MCF 10A (cell line): ENCODE results near the gene TMEM131L. TPM values are rescaled to one million over a fixed set of nuclear protein-coding genes. Genes with fewer than 3 reads are reported as not detected.

Experiments used
- BruUV-seq: library from RNA; stranded (reverse); fragments of 400-500 nt; replicated peaks from 2 replicates; lab custom pipeline; 2021; lab: Mats Ljungman, UMichigan
- CTCF ChIA-PET: fragments of 300-600 bp; sonication (Branson Sonifier 250); formaldehyde crosslinking; extraction: SDS; loops from one replicate; lab custom pipeline; 2021; ENCODE audit warnings: antibody characterized with exemption, inconsistent platforms; lab: Yijun Ruan, JAX
- POLR2A ChIA-PET: fragments of 300-600, 350-650 bp; sonication (Branson Sonifier 250); formaldehyde crosslinking; extraction: SDS; loops from one replicate; lab custom pipeline; 2020; ENCODE audit warnings: antibody characterized with exemption, inconsistent platforms; lab: Yijun Ruan, JAX
- DNase-seq: peaks from one replicate; pipeline ENCODE4 v3.0.0-alpha.2; 2018; ENCODE audit not compliant: unreplicated experiment
- H3K27ac Mint-ChIP-seq: one replicate; pipeline ENCODE4 v1.8.0; 2022; ENCODE audit warnings: mild to moderate bottlenecking, low read depth, mixed read lengths; ENCODE audit not compliant: unreplicated experiment
- H3K27me3 Mint-ChIP-seq: one replicate; pipeline ENCODE4 v1.8.0; 2022; ENCODE audit warnings: mixed read lengths; ENCODE audit not compliant: insufficient read depth, unreplicated experiment
- H3K36me3 Mint-ChIP-seq: one replicate; pipeline ENCODE4 v1.8.0; 2022; ENCODE audit warnings: mild to moderate bottlenecking, moderate library complexity, mixed read lengths; ENCODE audit not compliant: insufficient read depth, unreplicated experiment
- H3K4me1 Mint-ChIP-seq: one replicate; pipeline ENCODE4 v1.8.0; 2022; ENCODE audit warnings: mixed read lengths; ENCODE audit not compliant: insufficient read depth, unreplicated experiment
- H3K4me3 Mint-ChIP-seq: one replicate; pipeline ENCODE4 v1.8.0; 2022; ENCODE audit warnings: mild to moderate bottlenecking, moderate library complexity, mixed read lengths; ENCODE audit not compliant: unreplicated experiment
- H3K9me3 Mint-ChIP-seq: one replicate; pipeline ENCODE4 v1.8.0; 2022; ENCODE audit warnings: mixed read lengths; ENCODE audit not compliant: unreplicated experiment
- CTCF ChIP-seq: fragments of 200-600 bp; IDR thresholded peaks from one replicate; pipeline ENCODE4 v1.8.0; 2022; ENCODE audit warnings: antibody characterized with exemption, mild to moderate bottlenecking; ENCODE audit not compliant: unreplicated experiment
- intact Hi-C: fragments of 100-400 bp; cut with micrococcal nuclease; formaldehyde crosslinking; loops from 2 replicates; pipeline ENCODE4 v1.14.1; 2022
- total RNA-seq: library from RNA; stranded (reverse); gene quantifications from 2 replicates; pipeline ENCODE4 v1.2.3, GENCODE V29; 2022

Gene TMEM131L
- total RNA-seq, 1 experiment from 2014 or later: 10.1 TPM

- H3K4me1 Mint-ChIP-seq: no peaks in the 10 kb centered on the region
- no TSS peak for BruUV-seq
- H3K9me3 Mint-ChIP-seq: no peaks in the 10 kb centered on the region
- ChIA-PET POLR2A (interaction anchor here (0.7 to 1.7 kb wide), 2 partner anchors 111 to 231 kb away, joined by 3 to 4 read pairs; partner anchors contain the start of gene TMEM131L), CTCF (interaction anchor here (0.6 to 1.8 kb wide), 16 partner anchors 9 to 431 kb away, joined by 3 to 9 read pairs (median 4); partner anchors contain the start of gene MND1)
- H3K36me3 Mint-ChIP-seq: no peaks in the 10 kb centered on the region
- no peak for DNase-seq
- H3K4me3 Mint-ChIP-seq: no peak overlapping the region
- no peak overlapping the region for H3K27ac Mint-ChIP-seq
- no peaks in the 10 kb centered on the region for H3K27me3 Mint-ChIP-seq
- intact Hi-C loops: loop anchor here (10.0 kb wide), 2 partner anchors 342 to 492 kb away; no protein-coding TSS in a partner anchor
- no peak for TF ChIP-seq CTCF
Observed at GRCh38 chr4:153577053-153577452, 110.9 kb downstream of the TMEM131L start.

GRCh38 chr4:153579410-153579809 is 113.2 kb downstream of the TMEM131L start:
- intact Hi-C loops: loop anchor here (10.0 kb wide), 2 partner anchors 345 to 495 kb away; no protein-coding TSS in a partner anchor
- H3K9me3 Mint-ChIP-seq: no peaks in the 10 kb centered on the region
- POLR2A ChIA-PET: no interaction called here
- no peak for DNase-seq
- BruUV-seq: no TSS peak
- no peaks in the 10 kb centered on the region for H3K27me3 Mint-ChIP-seq
- CTCF ChIA-PET: interaction anchor here (0.9 to 2.2 kb wide), 4 partner anchors 233 to 437 kb away, joined by 3 to 5 read pairs (median 4); partner anchors contain the start of gene MND1
- H3K4me1 Mint-ChIP-seq: no peaks in the 10 kb centered on the region
- H3K36me3 Mint-ChIP-seq: no peaks in the 10 kb centered on the region
- no peak overlapping the region for H3K4me3 Mint-ChIP-seq
- H3K27ac Mint-ChIP-seq: no peak overlapping the region
- no peak for TF ChIP-seq CTCF

GRCh38 chr4:153579872-153580271 is 113.7 kb downstream of the TMEM131L start:
- no TSS peak for BruUV-seq
- Mint-ChIP-seq H3K9me3 (no peaks in the 10 kb centered on the region), H3K4me3 (no peak overlapping the region), H3K27me3 (no peaks in the 10 kb centered on the region), H3K27ac (no peak overlapping the region), H3K4me1 (no peaks in the 10 kb centered on the region), H3K36me3 (peaks cover under 1% of the 10 kb centered on the region)
- ChIA-PET POLR2A (no interaction called here), CTCF (interaction anchor here (0.9 to 1.3 kb wide), 2 partner anchors 236 to 437 kb away, joined by 3 to 4 read pairs; partner anchors contain the start of gene MND1)
- no peak for TF ChIP-seq CTCF
- intact Hi-C loops: loop anchor here (10.0 kb wide), 2 partner anchors 345 to 495 kb away; no protein-coding TSS in a partner anchor
- no peak for DNase-seq

GRCh38 chr4:153582954-153583702 is 117.0 kb downstream of the TMEM131L start:
- CTCF ChIA-PET: interaction anchor here (0.6 to 2.3 kb wide), 5 partner anchors 9 to 239 kb away, joined by 3 to 7 read pairs (median 4); partner anchors contain the start of gene MND1
- Mint-ChIP-seq H3K4me3 (no peak overlapping the region), H3K27ac (no peak overlapping the region), H3K36me3 (peaks cover 11% of the 10 kb centered on the region), H3K9me3 (no peaks in the 10 kb centered on the region), H3K27me3 (no peaks in the 10 kb centered on the region), H3K4me1 (no peaks in the 10 kb centered on the region)
- no peak for DNase-seq
- intact Hi-C loops: no loop called here
- POLR2A ChIA-PET: interaction anchor here (0.8 kb wide), 1 partner anchor 12 kb away, joined by 3 read pairs; no protein-coding TSS in a partner anchor
- BruUV-seq: no TSS peak
- no peak for TF ChIP-seq CTCF
